ENCODE measurements around the gene CGB5.
A peak's percentile ranks its signal among the peaks of the same experiment; 100 is the strongest.

The CGB5 gene

GRCh38 chr19:49080392-49080791, 36.7 kb downstream of the CGB5 start:
- ChIA-PET POLR2A (no interaction called here), CTCF (no interaction called here)
- no peak for TF ChIP-seq NFRKB (IDR thresholded peaks at IDR 0.05)
- no peak for TF ChIP-seq LEF1 (IDR thresholded peaks at IDR 0.05; ENCODE audit: borderline replicate concordance)
- TF ChIP-seq L3MBTL2 (conservative IDR thresholded peaks at IDR 0.05): no peak
- no peak for TF ChIP-seq HDGF (IDR thresholded peaks at IDR 0.05; ENCODE audit: borderline replicate concordance)
- TF ChIP-seq FOXM1 (IDR thresholded peaks at IDR 0.05; ENCODE audit: borderline replicate concordance): no peak
- TF ChIP-seq ELF4 (IDR thresholded peaks at IDR 0.05): no peak
- no peak for TF ChIP-seq CTBP1 (IDR thresholded peaks at IDR 0.05; ENCODE audit: borderline replicate concordance)
- no peak for TF ChIP-seq BHLHE40 (IDR thresholded peaks at IDR 0.05; ENCODE audit: borderline replicate concordance)
- no peak for TF ChIP-seq ZNF384 (IDR thresholded peaks at IDR 0.05)
- no peak for TF ChIP-seq ARNT (IDR thresholded peaks at IDR 0.05)
- TF ChIP-seq FOXK2 (IDR thresholded peaks at IDR 0.05): no peak
- no peak for TF ChIP-seq SP1 (IDR thresholded peaks at IDR 0.05)
- no peak for TF ChIP-seq TARDBP (IDR thresholded peaks at IDR 0.05)
- DNase-seq (ENCODE audit: extremely low spot score): no peak

DNA sequence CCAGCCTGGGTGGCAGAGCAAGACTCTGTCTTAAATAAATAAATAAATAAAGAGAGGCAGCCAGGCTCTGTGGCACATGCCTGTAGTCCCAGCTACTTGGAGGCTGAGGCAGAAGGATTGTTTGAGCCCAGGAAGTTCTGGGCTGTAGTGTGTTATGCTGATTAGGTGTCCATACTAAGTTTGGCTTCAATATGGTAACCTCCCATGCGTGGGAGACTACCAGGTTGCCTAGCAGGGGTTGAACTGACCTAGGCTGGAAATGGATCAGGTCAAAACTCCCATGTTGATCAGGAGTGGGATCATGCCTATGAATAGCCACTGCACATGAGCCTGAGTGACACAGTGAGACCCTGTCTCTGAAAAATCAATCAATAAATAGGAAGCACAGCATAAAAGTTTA, 37.6 kb downstream of the CGB5 start:
- ChIA-PET POLR2A (no interaction called here), CTCF (no interaction called here)
- no peak for TF ChIP-seq ZNF384 (IDR thresholded peaks at IDR 0.05)
- no peak for TF ChIP-seq CTBP1 (IDR thresholded peaks at IDR 0.05; ENCODE audit: borderline replicate concordance)
- TF ChIP-seq LEF1 (IDR thresholded peaks at IDR 0.05; ENCODE audit: borderline replicate concordance): no peak
- no peak for TF ChIP-seq ELF4 (IDR thresholded peaks at IDR 0.05)
- no peak for TF ChIP-seq HDGF (IDR thresholded peaks at IDR 0.05; ENCODE audit: borderline replicate concordance)
- TF ChIP-seq TARDBP (IDR thresholded peaks at IDR 0.05): no peak
- TF ChIP-seq SUZ12 (IDR thresholded peaks at IDR 0.05): no peak
- TF ChIP-seq ARNT (IDR thresholded peaks at IDR 0.05): no peak
- TF ChIP-seq FOXA1 (IDR thresholded peaks at IDR 0.05): no peak
- TF ChIP-seq PKNOX1 (IDR thresholded peaks at IDR 0.05): no peak
- TF ChIP-seq FOXM1 (IDR thresholded peaks at IDR 0.05; ENCODE audit: borderline replicate concordance): no peak
- TF ChIP-seq FOXK2 (IDR thresholded peaks at IDR 0.05): no peak
- TF ChIP-seq L3MBTL2 (conservative IDR thresholded peaks at IDR 0.05): no peak
- no peak for TF ChIP-seq NFRKB (IDR thresholded peaks at IDR 0.05)
- no peak for TF ChIP-seq SP1 (IDR thresholded peaks at IDR 0.05)
- DNase-seq (ENCODE audit: extremely low spot score): no peak

- no peak for DNase-seq (ENCODE audit: extremely low spot score)
- TF ChIP-seq CTBP1 (IDR thresholded peaks at IDR 0.05; ENCODE audit: borderline replicate concordance) (no peak; the same call in 1 of the 2 replicates), BHLHE40 (IDR thresholded peaks at IDR 0.05; ENCODE audit: borderline replicate concordance) (no peak), NFRKB (IDR thresholded peaks at IDR 0.05) (no peak), SP1 (IDR thresholded peaks at IDR 0.05) (no peak), L3MBTL2 (conservative IDR thresholded peaks at IDR 0.05) (no peak; the same call in none of the 2 replicates), LEF1 (IDR thresholded peaks at IDR 0.05; ENCODE audit: borderline replicate concordance) (no peak), SUZ12 (IDR thresholded peaks at IDR 0.05) (no peak), FOXK2 (IDR thresholded peaks at IDR 0.05) (no peak), ARNT (IDR thresholded peaks at IDR 0.05) (no peak), PKNOX1 (IDR thresholded peaks at IDR 0.05) (no peak), FOXA1 (IDR thresholded peaks at IDR 0.05) (no peak)
- POLR2A ChIA-PET: no interaction called here
- CTCF ChIA-PET: no interaction called here
Observed at GRCh38 chr19:49084206-49085019, 40.8 kb downstream of the CGB5 start.

DNA sequence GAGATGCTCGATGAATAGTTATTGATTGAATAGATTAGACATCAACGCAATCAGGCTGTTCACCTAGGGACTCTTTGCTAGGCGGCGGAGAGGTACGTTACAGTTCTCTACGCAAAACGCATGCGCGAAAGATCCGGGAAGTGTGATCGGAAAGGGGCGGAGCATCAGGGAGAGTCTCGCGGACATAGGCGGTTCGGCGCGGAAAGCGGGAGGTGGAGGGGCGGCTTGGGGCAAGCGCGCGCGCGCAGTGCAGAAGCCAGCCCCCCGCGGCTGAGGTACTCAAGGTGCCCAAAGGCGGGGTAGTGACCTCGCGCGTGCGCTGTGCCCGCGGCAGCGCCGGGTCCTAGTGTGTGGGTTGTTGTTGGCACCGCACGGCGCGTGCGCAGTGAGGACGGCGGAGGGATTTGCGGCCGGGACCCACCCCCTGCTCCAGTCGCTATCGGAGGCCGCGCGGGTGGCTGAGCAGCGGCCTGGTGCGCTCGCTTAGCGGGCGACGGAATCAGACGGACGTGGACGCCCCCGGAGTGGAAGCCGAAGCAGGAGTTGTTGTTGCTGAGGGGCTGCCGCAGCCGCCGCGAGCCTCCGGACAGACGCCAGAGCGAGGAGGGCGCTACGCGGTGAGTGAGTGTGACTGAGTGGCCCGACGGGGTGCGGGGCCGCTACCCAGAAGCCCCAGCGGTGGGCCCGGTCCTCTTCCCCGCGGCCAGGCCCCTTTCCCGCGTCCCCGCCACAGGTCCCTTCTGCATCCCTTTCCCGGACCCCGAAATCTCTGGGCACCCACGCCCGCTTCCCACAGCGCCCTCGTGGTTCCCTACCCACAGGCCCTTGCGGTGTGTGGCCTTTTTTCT, 41.6 kb downstream of the CGB5 start, which contains the start of gene SNRNP70:
Gene SNRNP70 (plus strand): TSS at position 432 of the 848 bp plus-strand sequence. CDS start 964 bp downstream, outside the sequence.
- ChIA-PET POLR2A (no interaction called here), CTCF (no interaction called here)
- TF ChIP-seq L3MBTL2 (conservative IDR thresholded peaks at IDR 0.05): peak; percentile 54
- TF ChIP-seq LEF1 (IDR thresholded peaks at IDR 0.05; ENCODE audit: borderline replicate concordance): no peak
- no peak for TF ChIP-seq FOXK2 (IDR thresholded peaks at IDR 0.05)
- no peak for TF ChIP-seq ZNF384 (IDR thresholded peaks at IDR 0.05)
- no peak for TF ChIP-seq ARNT (IDR thresholded peaks at IDR 0.05)
- TF ChIP-seq PKNOX1 (IDR thresholded peaks at IDR 0.05): no peak
- TF ChIP-seq ELF4 (IDR thresholded peaks at IDR 0.05): peak; percentile 51; the same call in 1 of the 2 replicates
- TF ChIP-seq CTBP1 (IDR thresholded peaks at IDR 0.05; ENCODE audit: borderline replicate concordance): 0 out of 2 replicates have a peak, but pooled peaks have one; percentile 28
- TF ChIP-seq SP1 (IDR thresholded peaks at IDR 0.05): no peak
- TF ChIP-seq BHLHE40 (IDR thresholded peaks at IDR 0.05; ENCODE audit: borderline replicate concordance): no peak
- DNase-seq (ENCODE audit: extremely low spot score): peak; percentile 99

DNA sequence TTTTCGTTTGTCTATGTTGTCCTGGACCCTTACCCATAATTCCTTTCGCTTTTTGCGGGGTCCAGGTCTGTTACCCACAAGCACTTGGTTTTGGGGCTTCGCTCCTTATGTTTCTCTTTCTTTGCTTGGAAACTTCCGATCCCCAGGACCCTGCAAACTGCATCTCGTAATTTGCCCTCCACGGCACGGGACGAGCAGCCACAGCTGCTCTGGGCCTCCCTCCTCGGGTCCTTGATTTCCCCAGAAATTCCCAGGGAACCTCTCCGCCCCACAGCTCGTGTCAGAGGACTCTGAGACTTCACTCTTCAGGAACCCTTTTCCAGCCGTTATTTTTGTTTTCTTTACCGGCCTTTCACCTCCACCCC, 42.2 kb downstream of the CGB5 start:
- CTCF ChIA-PET: no interaction called here
- POLR2A ChIA-PET: interaction anchor here (0.8 kb wide), 1 partner anchor 12 kb away, joined by 5 read pairs; no protein-coding TSS in a partner anchor
- TF ChIP-seq HDGF (IDR thresholded peaks at IDR 0.05; ENCODE audit: borderline replicate concordance) (no peak), PKNOX1 (IDR thresholded peaks at IDR 0.05) (no peak), SP1 (IDR thresholded peaks at IDR 0.05) (no peak), SUZ12 (IDR thresholded peaks at IDR 0.05) (no peak), ARNT (IDR thresholded peaks at IDR 0.05) (no peak), ELF4 (IDR thresholded peaks at IDR 0.05) (no peak), CTBP1 (IDR thresholded peaks at IDR 0.05; ENCODE audit: borderline replicate concordance) (no peak), FOXM1 (IDR thresholded peaks at IDR 0.05; ENCODE audit: borderline replicate concordance) (no peak), FOXK2 (IDR thresholded peaks at IDR 0.05) (no peak), TARDBP (IDR thresholded peaks at IDR 0.05) (no peak), NFRKB (IDR thresholded peaks at IDR 0.05) (no peak), FOXA1 (IDR thresholded peaks at IDR 0.05) (no peak), ZNF384 (IDR thresholded peaks at IDR 0.05) (no peak), BHLHE40 (IDR thresholded peaks at IDR 0.05; ENCODE audit: borderline replicate concordance) (no peak), L3MBTL2 (conservative IDR thresholded peaks at IDR 0.05) (no peak), LEF1 (IDR thresholded peaks at IDR 0.05; ENCODE audit: borderline replicate concordance) (no peak)
- no peak for DNase-seq (ENCODE audit: extremely low spot score)

All from HEK293T (cell line).